GM18870 (cell line): Measurements from ENCODE around the gene NLRP3.
"Not testable (repeated sequence)": the region's sequence is repeated elsewhere in the genome, so short reads cannot be mapped to it uniquely, and the experiment has no call there.

Experiments
- ATAC-seq: cut with Tn5 transposase; IDR thresholded peaks from one replicate; pipeline ENCODE4 v1.9.1; 2021; ENCODE audit warnings: moderate library complexity; ENCODE audit not compliant: unreplicated experiment

The NLRP3 gene

GRCh38 chr1:247468481-247469140 is 52.6 kb downstream of the NLRP3 start:
- ATAC-seq = no peak

GRCh38 chr1:247469141-247469535 is 53.2 kb downstream of the NLRP3 start:
- no peak for ATAC-seq

- ATAC-seq = not testable (repeated sequence)
Observed at GRCh38 chr1:247470942-247471429, 55.0 kb downstream of the NLRP3 start.

- no peak for ATAC-seq
Observed at GRCh38 chr1:247471445-247472016, 55.6 kb downstream of the NLRP3 start.

- ATAC-seq = no peak
Observed at GRCh38 chr1:247472035-247472434, 56.1 kb downstream of the NLRP3 start.

- ATAC-seq = no peak
Observed at GRCh38 chr1:247474367-247474766, 58.4 kb downstream of the NLRP3 start.

GRCh38 chr1:247475793-247476192 is 59.8 kb downstream of the NLRP3 start:
- no peak for ATAC-seq

- peak; percentile 59 for ATAC-seq
Observed at GRCh38 chr1:247476328-247477058, 60.5 kb downstream of the NLRP3 start.

- ATAC-seq = no peak
Observed at GRCh38 chr1:247482747-247483146, 66.8 kb downstream of the NLRP3 start.

- peak; percentile 88 for ATAC-seq
Observed at GRCh38 chr1:247487057-247487456, 71.1 kb downstream of the NLRP3 start.

- no peak for ATAC-seq
Observed at GRCh38 chr1:247491328-247491727, 75.4 kb downstream of the NLRP3 start.

GRCh38 chr1:247493106-247493505 is 77.1 kb downstream of the NLRP3 start:
- ATAC-seq = no peak

GRCh38 chr1:247494767-247495166 is 78.8 kb downstream of the NLRP3 start:
- peak; percentile 96 for ATAC-seq

GRCh38 chr1:247496581-247497285 is 80.8 kb downstream of the NLRP3 start:
- no peak for ATAC-seq
